ENCODE results near the gene CXCL17. TPM values are rescaled to one million over a fixed set of nuclear protein-coding genes. Genes with fewer than 3 reads are reported as not detected.

Gene CXCL17
- polyA plus RNA-seq, 1 donor (not counting 4 experiments of a cell fraction or from before 2014, with no cell fraction given) = not detected

- no peaks in the 10 kb centered on the region for H3K27me3 ChIP-seq (ENCODE audit: control insufficient read depth, extremely low read depth, insufficient read depth, low read length)
- H3K4me3 ChIP-seq (ENCODE audit: control insufficient read depth in 2 of 3, extremely low read depth in 1 of 3, insufficient read depth in 2 of 3, low read depth in 1 of 3, low read length in 3 of 3) = no peak overlapping the region
- no peaks in the 10 kb centered on the region for H3K79me2 ChIP-seq (ENCODE audit: control insufficient read depth, insufficient read depth, low read length)
- H3K9me1 ChIP-seq (ENCODE audit: control insufficient read depth, extremely low read depth, insufficient read depth, low read length) = no peaks in the 10 kb centered on the region
- no peak for TF ChIP-seq EZH2 (IDR thresholded peaks at IDR 0.05; ENCODE audit: low read length)
- TF ChIP-seq, protein P1, sequence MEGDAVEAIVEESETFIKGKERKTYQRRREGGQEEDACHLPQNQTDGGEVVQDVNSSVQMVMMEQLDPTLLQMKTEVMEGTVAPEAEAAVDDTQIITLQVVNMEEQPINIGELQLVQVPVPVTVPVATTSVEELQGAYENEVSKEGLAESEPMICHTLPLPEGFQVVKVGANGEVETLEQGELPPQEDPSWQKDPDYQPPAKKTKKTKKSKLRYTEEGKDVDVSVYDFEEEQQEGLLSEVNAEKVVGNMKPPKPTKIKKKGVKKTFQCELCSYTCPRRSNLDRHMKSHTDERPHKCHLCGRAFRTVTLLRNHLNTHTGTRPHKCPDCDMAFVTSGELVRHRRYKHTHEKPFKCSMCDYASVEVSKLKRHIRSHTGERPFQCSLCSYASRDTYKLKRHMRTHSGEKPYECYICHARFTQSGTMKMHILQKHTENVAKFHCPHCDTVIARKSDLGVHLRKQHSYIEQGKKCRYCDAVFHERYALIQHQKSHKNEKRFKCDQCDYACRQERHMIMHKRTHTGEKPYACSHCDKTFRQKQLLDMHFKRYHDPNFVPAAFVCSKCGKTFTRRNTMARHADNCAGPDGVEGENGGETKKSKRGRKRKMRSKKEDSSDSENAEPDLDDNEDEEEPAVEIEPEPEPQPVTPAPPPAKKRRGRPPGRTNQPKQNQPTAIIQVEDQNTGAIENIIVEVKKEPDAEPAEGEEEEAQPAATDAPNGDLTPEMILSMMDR (optimal IDR thresholded peaks at IDR 0.05 in 1 of 3, IDR thresholded peaks at IDR 0.05 in 1 of 3, conservative IDR thresholded peaks at IDR 0.05 in 1 of 3; ENCODE audit: extremely low read depth in 1 of 3, insufficient read depth in 2 of 3, low read length in 3 of 3) = no peak
- FAIRE-seq = no peak
- H3K36me3 ChIP-seq (ENCODE audit: control insufficient read depth in 2 of 2, extremely low read depth in 1 of 2, insufficient read depth in 2 of 2, low read length in 2 of 2) = no peaks in the 10 kb centered on the region
- no peak for DNase-seq (ENCODE audit: low read depth, low spot score)
- dilution Hi-C loops (cut with MboI; ENCODE audit: extremely low pct_ligation_motif_present, low sequenced_read_pairs) = loop anchor here (25.0 kb wide), 1 partner anchor 156 kb away; the partner anchor contains the start of gene CEACAM8
- no peak overlapping the region for H3K27ac ChIP-seq (ENCODE audit: control insufficient read depth, insufficient read depth, low read length)
- no peaks in the 10 kb centered on the region for H3K9me3 ChIP-seq (ENCODE audit: control insufficient read depth, low read depth, low read length)
- no peaks in the 10 kb centered on the region for H3K4me1 ChIP-seq (ENCODE audit: control insufficient read depth, extremely low read depth, insufficient read depth, low read length)
- H3K9ac ChIP-seq (ENCODE audit: control insufficient read depth, extremely low read depth, insufficient read depth, low read length) = no peak overlapping the region
- H3K4me2 ChIP-seq (ENCODE audit: control insufficient read depth, extremely low read depth, insufficient read depth, low read depth, low read length) = no peak overlapping the region
- no peak overlapping the region for H2AFZ ChIP-seq (ENCODE audit: control insufficient read depth, low read length)
- no peaks in the 10 kb centered on the region for H4K20me1 ChIP-seq (ENCODE audit: control insufficient read depth, extremely low read depth, insufficient read depth, low read length)
Observed at GRCh38 chr19:42431486-42431885, 11.3 kb downstream of the CXCL17 start.

GRCh38 chr19:42428676-42429075 is 14.1 kb downstream of the CXCL17 start:
- no peaks in the 10 kb centered on the region for H3K9me3 ChIP-seq (ENCODE audit: control insufficient read depth, low read depth, low read length)
- no peak overlapping the region for H3K4me2 ChIP-seq (ENCODE audit: control insufficient read depth, extremely low read depth, insufficient read depth, low read depth, low read length)
- no peaks in the 10 kb centered on the region for H3K4me1 ChIP-seq (ENCODE audit: control insufficient read depth, extremely low read depth, insufficient read depth, low read length)
- no peak overlapping the region for H3K4me3 ChIP-seq (ENCODE audit: control insufficient read depth in 2 of 3, extremely low read depth in 1 of 3, insufficient read depth in 2 of 3, low read depth in 1 of 3, low read length in 3 of 3)
- no peak overlapping the region for H3K9ac ChIP-seq (ENCODE audit: control insufficient read depth, extremely low read depth, insufficient read depth, low read length)
- no peaks in the 10 kb centered on the region for H4K20me1 ChIP-seq (ENCODE audit: control insufficient read depth, extremely low read depth, insufficient read depth, low read length)
- dilution Hi-C loops (cut with MboI; ENCODE audit: extremely low pct_ligation_motif_present, low sequenced_read_pairs) = loop anchor here (25.0 kb wide), 1 partner anchor 159 kb away; the partner anchor contains the start of gene CEACAM8
- no peak overlapping the region for H2AFZ ChIP-seq (ENCODE audit: control insufficient read depth, low read length)
- no peaks in the 10 kb centered on the region for H3K79me2 ChIP-seq (ENCODE audit: control insufficient read depth, insufficient read depth, low read length)
- H3K27ac ChIP-seq (ENCODE audit: control insufficient read depth, insufficient read depth, low read length) = no peak overlapping the region
- no peaks in the 10 kb centered on the region for H3K27me3 ChIP-seq (ENCODE audit: control insufficient read depth, extremely low read depth, insufficient read depth, low read length)
- TF ChIP-seq, protein P1 (optimal IDR thresholded peaks at IDR 0.05 in 1 of 3, IDR thresholded peaks at IDR 0.05 in 1 of 3, conservative IDR thresholded peaks at IDR 0.05 in 1 of 3; ENCODE audit: extremely low read depth in 1 of 3, insufficient read depth in 2 of 3, low read length in 3 of 3) = no peak
- TF ChIP-seq EZH2 (IDR thresholded peaks at IDR 0.05; ENCODE audit: low read length) = no peak
- H3K36me3 ChIP-seq (ENCODE audit: control insufficient read depth in 2 of 2, extremely low read depth in 1 of 2, insufficient read depth in 2 of 2, low read length in 2 of 2) = no peaks in the 10 kb centered on the region
- FAIRE-seq = no peak
- no peak for DNase-seq (ENCODE audit: low read depth, low spot score)
- no peaks in the 10 kb centered on the region for H3K9me1 ChIP-seq (ENCODE audit: control insufficient read depth, extremely low read depth, insufficient read depth, low read length)

Data from keratinocyte (primary cell).